ENCODE measurements around the gene KRTAP21-2. TPM values are rescaled to one million over a fixed set of nuclear protein-coding genes. Genes with fewer than 3 reads are reported as not detected.

Gene KRTAP21-2
- total RNA-seq, 1 donor from 2014 or later = not detected

DNA sequence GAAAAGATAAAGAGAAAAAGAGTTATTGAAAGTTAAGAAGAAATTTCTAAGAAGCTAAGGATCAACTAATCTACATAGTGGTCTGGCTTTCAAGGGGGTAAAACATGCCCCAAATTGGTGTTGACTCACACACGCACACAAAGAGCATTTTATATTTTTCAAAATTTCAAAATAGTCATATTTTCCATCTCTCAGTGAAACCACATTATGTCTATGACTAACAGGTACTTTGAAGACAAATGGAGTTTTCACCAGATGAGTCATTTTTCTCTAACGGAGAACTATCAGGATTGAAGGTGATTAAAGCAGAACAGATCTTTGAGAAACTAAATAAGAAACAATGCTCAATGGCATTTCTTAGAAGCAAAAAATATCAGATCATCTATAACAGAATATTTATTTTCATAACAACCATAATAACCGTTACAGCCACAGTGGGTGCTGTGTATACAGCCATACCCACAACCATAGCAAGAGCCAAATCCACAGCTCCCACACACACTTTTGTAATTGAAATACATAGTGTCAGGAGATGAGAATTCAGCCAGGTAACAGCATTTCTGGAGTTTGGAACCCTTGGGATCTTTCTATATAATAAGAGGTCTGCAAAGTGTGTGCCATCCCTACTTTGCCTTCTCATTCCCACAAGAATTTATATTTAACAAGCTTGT, 28.7 kb downstream of the KRTAP21-2 start, which contains the start of gene KRTAP21-3:
KRTAP21-3 (minus strand) TSS at position 539 of the 671 bp plus-strand sequence; CDS start at position 521, 18 bp downstream.
- no peak within 1 kb of the TSS for H3K27ac Mint-ChIP-seq (ENCODE audit: unreplicated experiment)
- TF ChIP-seq CTCF (conservative IDR thresholded peaks at IDR 0.05) = no peak
- H3K4me1 Mint-ChIP-seq = no peaks in the 10 kb centered on the region
- DNase-seq (ENCODE audit: low read depth, low spot score) = no peak
- no peak within 1 kb of the TSS for H3K4me3 Mint-ChIP-seq
- peaks cover 5% of the 10 kb centered on the region for H3K36me3 Mint-ChIP-seq (ENCODE audit: low read depth)
- H3K27me3 Mint-ChIP-seq (ENCODE audit: low read depth) = no peaks in the 10 kb centered on the region
- peaks cover 13% of the 10 kb centered on the region for H3K9me3 Mint-ChIP-seq

DNA sequence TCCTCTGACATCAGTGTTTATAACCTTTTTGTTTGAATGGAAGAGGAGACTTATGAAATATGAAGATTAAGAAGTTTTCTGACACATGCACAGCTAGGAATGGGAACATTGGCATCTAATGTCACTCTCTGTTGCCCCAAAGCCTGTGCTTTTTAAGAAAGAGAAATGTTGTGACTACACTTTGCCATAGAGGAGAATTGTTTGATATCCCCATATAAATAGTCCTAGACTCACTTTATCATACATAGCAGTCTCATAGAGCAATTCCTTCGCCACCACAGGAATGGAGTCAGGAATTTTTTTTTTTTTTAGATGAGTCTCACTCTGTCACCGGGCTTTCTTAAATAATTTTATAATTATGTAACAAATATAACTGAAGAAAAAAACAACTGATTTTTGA, 30.0 kb downstream of the KRTAP21-2 start:
- Mint-ChIP-seq H3K9me3 (peaks cover 11% of the 10 kb centered on the region), H3K4me1 (no peaks in the 10 kb centered on the region), H3K27me3 (ENCODE audit: low read depth) (no peaks in the 10 kb centered on the region), H3K27ac (ENCODE audit: unreplicated experiment) (no peak overlapping the region), H3K4me3 (no peak overlapping the region), H3K36me3 (ENCODE audit: low read depth) (peaks cover 5% of the 10 kb centered on the region)
- TF ChIP-seq CTCF (conservative IDR thresholded peaks at IDR 0.05) = no peak
- no peak for DNase-seq (ENCODE audit: low read depth, low spot score)

GRCh38 chr21:30714946-30715345, 32.1 kb downstream of the KRTAP21-2 start:
- TF ChIP-seq CTCF (conservative IDR thresholded peaks at IDR 0.05) = no peak
- Mint-ChIP-seq H3K4me3 (no peak overlapping the region), H3K9me3 (peaks cover 14% of the 10 kb centered on the region), H3K36me3 (ENCODE audit: low read depth) (peaks cover 5% of the 10 kb centered on the region), H3K27me3 (ENCODE audit: low read depth) (no peaks in the 10 kb centered on the region), H3K27ac (ENCODE audit: unreplicated experiment) (no peak overlapping the region), H3K4me1 (no peaks in the 10 kb centered on the region)
- no peak for DNase-seq (ENCODE audit: low read depth, low spot score)

- no peak for TF ChIP-seq CTCF (conservative IDR thresholded peaks at IDR 0.05)
- H3K36me3 Mint-ChIP-seq (ENCODE audit: low read depth) = peaks cover 5% of the 10 kb centered on the region
- H3K4me3 Mint-ChIP-seq = no peak overlapping the region
- DNase-seq (ENCODE audit: low read depth, low spot score) = no peak
- no peak overlapping the region for H3K27ac Mint-ChIP-seq (ENCODE audit: unreplicated experiment)
- H3K4me1 Mint-ChIP-seq = no peaks in the 10 kb centered on the region
- peaks cover 14% of the 10 kb centered on the region for H3K9me3 Mint-ChIP-seq
- no peaks in the 10 kb centered on the region for H3K27me3 Mint-ChIP-seq (ENCODE audit: low read depth)
Observed at GRCh38 chr21:30714456-30714855, 32.6 kb downstream of the KRTAP21-2 start.

- no peaks in the 10 kb centered on the region for H3K4me1 Mint-ChIP-seq
- TF ChIP-seq CTCF (conservative IDR thresholded peaks at IDR 0.05) = no peak
- no peak overlapping the region for H3K27ac Mint-ChIP-seq (ENCODE audit: unreplicated experiment)
- H3K36me3 Mint-ChIP-seq (ENCODE audit: low read depth) = peaks cover 5% of the 10 kb centered on the region
- H3K9me3 Mint-ChIP-seq = peaks cover 14% of the 10 kb centered on the region
- no peaks in the 10 kb centered on the region for H3K27me3 Mint-ChIP-seq (ENCODE audit: low read depth)
- no peak for DNase-seq (ENCODE audit: low read depth, low spot score)
- H3K4me3 Mint-ChIP-seq = no peak overlapping the region
Observed at GRCh38 chr21:30713766-30714165, 33.3 kb downstream of the KRTAP21-2 start.

Data from neural crest cell (in vitro differentiated cells).